ENCODE results near the gene GRIPAP1.

GRIPAP1 gene

GRCh38 chrX:48958635-48959094 is 43.4 kb downstream of the GRIPAP1 start:
- peak; percentile 59 for DNase-seq

GRCh38 chrX:48957827-48958634 is 44.0 kb downstream of the GRIPAP1 start:
- peak; percentile 99 for DNase-seq

GRCh38 chrX:48957477-48957826 is 44.6 kb downstream of the GRIPAP1 start, which contains the start of gene OTUD5:
Gene OTUD5, minus strand, starts transcription at chrX:48957607. Its CDS starts 37 bp downstream, at chrX:48957570.
- DNase-seq = peak; percentile 69

- DNase-seq = no peak
Observed at GRCh38 chrX:48956728-48957414, 45.2 kb downstream of the GRIPAP1 start.

- DNase-seq = no peak
Observed at GRCh38 chrX:48948589-48948988, 53.5 kb downstream of the GRIPAP1 start.

GRCh38 chrX:48945517-48946348 is 56.3 kb downstream of the GRIPAP1 start:
- peak; percentile 44 for DNase-seq

GRCh38 chrX:48942895-48943294 is 59.2 kb downstream of the GRIPAP1 start:
- no peak for DNase-seq

GRCh38 chrX:48940404-48940955 is 61.6 kb downstream of the GRIPAP1 start:
- no peak for DNase-seq

GRCh38 chrX:48939524-48940228 is 62.4 kb downstream of the GRIPAP1 start:
- no peak for DNase-seq

- no peak for DNase-seq
Observed at GRCh38 chrX:48938721-48939425, 63.2 kb downstream of the GRIPAP1 start.

- DNase-seq = peak; percentile 54
Observed at GRCh38 chrX:48937054-48937907, 64.8 kb downstream of the GRIPAP1 start.

- DNase-seq = no peak
Observed at GRCh38 chrX:48936429-48937053, 65.5 kb downstream of the GRIPAP1 start.

- no peak for DNase-seq
Observed at GRCh38 chrX:48935301-48935670, 66.8 kb downstream of the GRIPAP1 start.

GRCh38 chrX:48934581-48935300 is 67.3 kb downstream of the GRIPAP1 start:
- DNase-seq = no peak

GRCh38 chrX:48933757-48934156 is 68.3 kb downstream of the GRIPAP1 start:
- DNase-seq = no peak

GRCh38 chrX:48927736-48928382 is 74.2 kb downstream of the GRIPAP1 start:
- DNase-seq = no peak

GRCh38 chrX:48927123-48927522 is 74.9 kb downstream of the GRIPAP1 start:
- DNase-seq = no peak

- no peak for DNase-seq
Observed at GRCh38 chrX:48924270-48924669, 77.8 kb downstream of the GRIPAP1 start.

GRCh38 chrX:48923771-48924170 is 78.3 kb downstream of the GRIPAP1 start:
- no peak for DNase-seq
